GM19238 (cell line): ENCODE measurements around the gene IKZF2.
A peak's percentile ranks its signal among the peaks of the same experiment; 100 is the strongest.
"Not testable (repeated sequence)": the region's sequence is repeated elsewhere in the genome, so short reads cannot be mapped to it uniquely, and the experiment has no call there.

Experiments used
- DNase-seq: peaks from one replicate; pipeline ENCODE4 v3.0.0; 2011; ENCODE audit warnings: low spot score; ENCODE audit not compliant: insufficient read length

IKZF2 gene

DNA sequence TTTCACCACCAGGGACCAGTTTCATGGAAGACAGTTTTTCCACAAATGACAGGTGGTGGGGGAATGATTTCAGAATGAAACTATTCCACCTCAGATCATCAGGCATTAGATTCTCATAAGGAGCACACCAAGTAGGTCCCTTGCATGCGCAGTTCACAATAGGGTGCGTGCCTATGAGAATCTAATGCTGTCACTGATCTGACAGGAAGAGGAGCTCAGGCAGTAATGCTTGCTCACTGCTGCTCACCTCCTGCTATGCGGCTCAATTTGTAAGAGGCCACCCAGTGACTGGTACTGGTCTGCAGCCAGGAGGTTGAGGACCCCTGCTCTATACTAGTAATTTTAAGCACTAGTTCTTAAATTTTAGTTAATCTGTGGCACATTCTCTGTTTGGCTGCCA is 107.8 kb downstream of the IKZF2 start:
- DNase-seq, result no peak

DNA sequence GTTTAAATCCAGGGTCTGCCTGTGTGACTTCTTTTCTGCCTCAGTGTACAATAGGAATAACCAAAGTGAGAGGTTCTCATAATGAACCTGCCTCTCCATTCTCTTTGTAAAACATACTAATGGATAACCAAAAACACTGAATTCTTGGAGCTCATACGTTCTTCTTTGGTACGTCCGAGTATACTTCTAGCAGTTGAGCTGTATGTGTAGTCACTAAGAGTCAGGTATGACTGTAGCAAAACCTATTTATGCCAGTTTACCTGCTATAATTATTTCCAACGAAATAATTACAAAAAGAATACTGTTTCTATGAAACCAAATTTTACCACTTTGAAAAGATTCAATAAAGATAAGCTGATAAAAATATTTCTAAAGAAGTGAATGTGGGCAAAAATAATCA is 109.2 kb downstream of the IKZF2 start:
- DNase-seq, result no peak

- no peak for DNase-seq
Observed at GRCh38 chr2:213036836-213037235, 114.6 kb downstream of the IKZF2 start.

DNA sequence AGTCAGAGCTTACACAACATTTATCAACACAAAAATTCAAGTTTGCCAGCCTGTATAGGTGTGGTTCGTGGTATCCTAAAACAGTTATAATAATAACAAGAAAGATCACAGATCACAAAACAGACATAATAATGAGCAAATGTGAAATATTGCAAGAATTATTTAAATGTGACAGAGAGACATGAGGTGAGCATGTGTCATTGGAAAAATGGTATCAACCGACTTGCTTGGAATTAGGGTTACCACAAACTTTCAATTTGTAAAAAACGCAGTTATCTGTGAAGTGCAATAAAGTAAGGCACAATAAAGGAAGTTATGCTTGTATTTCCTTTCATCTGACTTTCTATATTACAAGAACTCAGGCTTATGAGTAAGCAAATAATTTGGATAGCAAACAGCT is 116.8 kb downstream of the IKZF2 start:
- no peak for DNase-seq

DNA sequence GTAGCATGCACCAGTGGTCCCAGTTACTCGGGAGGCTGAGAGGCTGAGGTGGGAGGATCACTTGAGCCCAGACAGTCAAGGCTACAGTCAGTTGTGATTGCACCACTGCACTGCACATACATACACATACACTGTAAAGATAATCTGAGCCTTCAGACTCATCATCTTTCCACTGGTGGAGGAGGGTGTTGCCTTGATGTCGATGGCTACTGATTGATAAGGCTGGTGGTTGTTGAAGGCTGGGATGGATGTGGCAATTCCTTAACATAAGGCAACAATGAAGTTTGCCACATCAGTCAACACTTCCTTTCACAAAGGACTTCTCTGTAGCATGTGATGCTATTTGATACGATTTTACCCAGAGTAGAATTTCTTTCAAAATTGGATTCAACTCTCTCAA is 118.8 kb downstream of the IKZF2 start:
- no peak for DNase-seq

DNA sequence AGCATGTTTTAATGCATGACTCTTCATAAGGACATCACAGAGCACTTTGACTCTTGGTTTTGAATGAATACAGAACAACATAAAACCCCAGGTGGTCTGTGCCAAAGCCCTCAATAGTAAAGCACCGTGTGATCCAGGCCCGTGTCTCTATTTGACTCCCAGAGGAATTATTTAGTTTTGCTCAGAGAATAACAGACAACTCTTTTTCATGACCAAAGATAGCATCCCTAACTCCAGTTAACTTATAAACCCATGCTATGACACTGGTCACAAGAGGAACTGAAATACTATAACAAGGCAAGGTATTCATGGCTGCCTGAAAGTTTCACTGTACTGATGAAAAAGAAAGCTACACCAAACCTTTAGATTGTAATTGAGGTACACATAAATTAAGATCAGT is 128.4 kb downstream of the IKZF2 start:
- peak; percentile 4 for DNase-seq

DNA sequence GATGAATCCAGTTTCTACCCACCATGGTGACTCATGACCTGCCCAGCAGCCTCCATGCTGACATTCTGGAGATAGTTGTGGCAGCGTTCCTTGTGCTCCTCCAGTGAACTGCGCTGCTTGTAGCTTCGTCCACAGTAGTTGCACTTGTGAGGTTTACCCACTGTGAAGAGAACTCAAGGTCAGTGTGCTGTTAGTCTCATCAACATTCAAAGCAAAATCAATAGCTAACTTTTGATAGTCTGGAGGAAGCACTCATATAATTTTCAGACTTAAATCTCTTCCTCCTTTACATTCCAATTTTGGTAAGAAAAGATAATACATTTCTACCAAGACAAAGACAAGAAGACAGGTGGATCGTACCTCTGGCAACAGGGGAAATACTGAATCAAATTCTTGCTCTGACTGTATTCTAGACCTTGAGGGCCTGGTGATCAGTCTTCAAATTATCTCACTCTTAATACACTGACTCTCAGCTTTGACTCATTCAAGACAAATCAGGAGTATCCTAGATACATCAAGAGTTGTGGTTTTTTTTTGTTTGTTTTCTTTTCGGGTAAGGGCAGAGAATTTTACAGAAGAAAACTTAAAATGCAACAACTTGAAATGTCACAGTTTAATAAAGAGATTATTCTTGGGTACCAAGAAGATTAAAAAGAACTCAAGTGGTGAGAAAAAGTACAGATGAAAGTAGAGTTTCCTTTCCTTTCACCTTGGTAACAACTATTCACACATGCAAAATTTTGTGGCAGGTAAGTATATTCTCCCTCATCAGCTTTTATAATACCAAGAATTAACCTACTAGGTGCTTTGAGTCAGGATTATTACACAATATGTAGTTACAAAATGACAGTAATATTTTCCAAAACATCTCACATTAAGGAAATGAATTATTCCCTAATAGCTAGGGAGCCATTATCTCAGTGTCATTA is 129.2 kb downstream of the IKZF2 start:
- no peak for DNase-seq

DNA sequence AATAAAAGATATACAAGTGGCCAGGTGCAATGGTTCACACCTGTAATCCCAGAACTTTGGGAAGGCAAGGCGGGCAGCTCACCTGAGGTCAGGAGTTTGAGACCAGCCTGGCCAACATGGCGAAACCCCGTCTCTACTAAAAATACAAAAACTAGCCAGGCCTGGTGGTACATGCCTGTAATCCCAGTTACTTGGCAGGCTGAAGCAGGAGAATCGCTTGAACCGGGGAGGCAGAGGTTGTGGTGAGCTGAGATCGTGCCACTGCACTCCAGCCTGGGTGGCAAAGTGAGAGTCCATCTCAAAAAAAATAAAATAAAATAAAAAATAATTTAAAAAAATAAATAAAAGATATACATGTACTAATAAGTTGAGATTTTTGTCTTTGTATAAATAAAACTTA is 130.5 kb downstream of the IKZF2 start:
- not testable (repeated sequence) for DNase-seq

GRCh38 chr2:213020268-213020667 is 131.1 kb downstream of the IKZF2 start:
- no peak for DNase-seq

- no peak for DNase-seq
Observed at GRCh38 chr2:213019368-213019767, 132.0 kb downstream of the IKZF2 start.

GRCh38 chr2:213018340-213018901 is 133.0 kb downstream of the IKZF2 start:
- DNase-seq, result no peak

GRCh38 chr2:213017404-213017803 is 134.0 kb downstream of the IKZF2 start:
- no peak for DNase-seq

GRCh38 chr2:213016984-213017351 is 134.4 kb downstream of the IKZF2 start:
- DNase-seq, result no peak

GRCh38 chr2:213016166-213016983 is 135.0 kb downstream of the IKZF2 start:
- DNase-seq, result no peak

DNA sequence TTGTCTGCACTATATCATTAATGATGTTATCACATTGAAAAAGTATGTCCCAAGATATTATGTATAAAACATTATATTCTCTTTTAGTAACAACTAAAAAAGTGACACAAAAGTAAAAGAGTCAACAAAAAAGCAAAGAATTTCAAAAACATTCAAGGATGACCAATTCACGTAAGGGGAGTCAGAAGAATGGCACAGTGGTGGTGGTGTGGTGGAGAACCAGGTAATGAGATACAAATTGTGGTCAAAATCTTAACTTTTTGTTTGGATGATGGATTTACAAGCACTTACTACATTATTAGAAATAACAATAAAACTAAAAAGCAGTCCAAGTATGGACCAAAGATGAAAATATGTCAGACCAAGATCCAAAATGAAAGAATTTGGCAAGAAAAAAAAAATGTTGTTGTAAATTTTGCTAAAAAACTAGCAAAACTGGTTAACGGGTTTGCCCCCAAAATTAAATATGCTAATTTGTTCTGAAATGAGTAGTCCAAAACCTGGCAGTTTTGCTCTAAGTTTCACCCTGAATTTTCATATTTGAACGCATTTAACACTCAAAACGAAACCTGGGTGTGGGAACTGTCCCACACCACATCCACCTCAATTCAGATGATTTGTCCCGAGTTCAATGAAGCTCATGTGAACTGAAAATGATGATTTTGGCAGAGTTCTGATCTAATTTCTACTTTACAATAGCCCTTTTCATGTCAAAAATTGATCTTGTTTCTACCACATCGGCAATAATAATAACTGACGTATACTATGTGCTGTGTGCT is 135.8 kb downstream of the IKZF2 start:
- peak; percentile 3 for DNase-seq

DNA sequence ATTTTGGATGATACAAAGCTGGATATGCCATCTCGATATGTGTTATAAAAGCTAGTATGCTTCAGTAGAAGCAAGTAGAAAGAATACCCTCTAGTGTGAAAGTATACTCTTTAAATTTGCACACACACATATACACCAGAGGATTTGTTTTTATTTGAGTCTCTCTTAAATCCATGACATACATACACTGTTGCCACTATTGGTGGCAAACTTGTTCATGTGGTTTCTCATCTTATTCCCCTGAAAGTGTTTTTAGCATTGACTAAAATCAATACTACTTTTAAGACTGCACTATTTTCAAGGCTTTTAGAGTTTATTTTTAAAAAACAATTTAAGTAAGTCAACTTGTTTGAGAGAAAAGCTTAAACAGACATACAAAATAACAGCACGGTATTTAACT is 137.4 kb downstream of the IKZF2 start:
- DNase-seq, result no peak

DNA sequence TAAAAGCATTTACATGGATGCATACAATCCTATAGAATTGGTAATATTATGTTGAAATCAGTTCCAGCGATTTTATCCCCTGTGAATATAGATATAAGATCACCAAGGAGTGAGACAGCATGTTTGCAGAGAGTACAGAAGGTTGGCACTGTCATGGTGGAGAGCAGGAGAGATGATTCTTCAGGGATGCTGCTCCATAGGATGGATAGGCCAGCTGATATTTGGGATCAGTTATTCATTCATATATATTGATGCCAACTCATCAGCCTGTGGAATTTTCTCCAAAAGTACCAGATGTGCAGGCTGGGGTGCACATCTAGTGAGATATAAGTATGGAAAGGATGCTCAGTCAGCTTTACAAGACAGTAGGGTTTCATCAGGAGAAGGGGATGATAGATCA is 139.9 kb downstream of the IKZF2 start:
- DNase-seq, result no peak

DNA sequence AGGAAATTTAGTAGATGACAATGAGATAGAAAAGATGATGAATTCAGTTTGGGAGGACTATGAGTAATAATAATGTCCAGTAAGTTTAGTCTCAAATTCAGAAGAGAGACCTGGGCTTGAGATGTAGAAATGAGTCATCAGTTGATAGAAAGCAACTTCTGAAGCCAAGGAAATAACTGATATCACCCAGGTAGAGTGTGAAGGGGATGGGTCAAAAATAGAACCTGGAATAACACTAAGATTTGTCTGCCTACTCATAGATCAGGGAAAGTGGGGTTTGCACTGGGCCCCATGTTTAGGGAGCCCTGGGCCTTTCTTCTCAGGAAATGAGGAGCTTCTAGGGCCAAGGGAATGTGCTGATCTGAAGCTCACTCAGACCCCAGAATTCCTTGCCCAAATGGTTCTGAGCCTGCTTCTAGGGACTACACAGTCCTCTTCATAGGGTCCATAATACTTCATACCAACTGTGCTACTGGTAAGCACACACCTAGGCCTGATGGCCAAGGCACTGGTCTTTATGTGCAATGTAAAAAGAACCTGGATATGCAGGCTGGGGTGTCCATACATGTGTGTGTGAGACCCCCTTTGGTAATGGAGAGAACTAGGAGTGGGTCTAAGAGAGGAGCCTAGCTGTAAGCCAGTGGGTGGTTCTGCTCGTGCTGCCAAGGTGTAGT is 141.2 kb downstream of the IKZF2 start:
- no peak for DNase-seq

DNA sequence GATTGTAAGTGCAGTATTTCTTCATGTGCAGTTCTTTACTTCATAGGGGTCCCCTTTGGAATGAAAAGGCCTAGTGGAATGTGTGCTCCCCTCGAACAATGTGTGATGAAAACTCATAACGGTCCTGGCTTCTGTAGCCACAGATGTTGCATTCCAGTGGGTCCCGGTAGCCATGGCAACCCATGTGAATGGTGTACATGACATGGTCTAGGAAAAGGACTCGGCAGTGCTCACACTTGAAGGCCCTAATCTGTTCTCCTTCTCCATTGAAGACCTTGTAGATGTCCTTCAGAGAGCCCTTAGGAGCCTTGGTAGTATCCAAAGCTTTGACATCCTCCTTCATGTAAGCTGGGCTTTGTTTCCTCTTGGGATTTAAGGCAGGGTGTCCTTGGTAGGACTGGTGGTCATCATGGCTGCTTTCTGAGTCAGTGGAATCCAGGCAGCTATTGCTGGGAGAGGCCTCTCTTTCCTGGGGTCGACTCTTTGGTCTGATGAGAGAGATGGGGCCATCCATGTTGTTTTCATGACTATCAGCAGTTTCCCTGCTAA is 144.0 kb downstream of the IKZF2 start:
- DNase-seq, result no peak

GRCh38 chr2:213004197-213004821 is 147.1 kb downstream of the IKZF2 start:
- no peak for DNase-seq
